NCI-H345 treated with DMSO at 0.1 percent for 48 hours (cell line): ENCODE results near the gene GNL3.
"Not testable (repeated sequence)": the region's sequence is repeated elsewhere in the genome, so short reads cannot be mapped to it uniquely, and the experiment has no call there.

Source experiments
- DNase-seq: peaks from one replicate; lab custom pipeline; 2025; ENCODE audit not compliant: unreplicated experiment; lab: John Stamatoyannopoulos, UW

The GNL3 gene

GRCh38 chr3:52715714-52716305 is 30.0 kb downstream of the GNL3 start:
- no peak for DNase-seq

DNA sequence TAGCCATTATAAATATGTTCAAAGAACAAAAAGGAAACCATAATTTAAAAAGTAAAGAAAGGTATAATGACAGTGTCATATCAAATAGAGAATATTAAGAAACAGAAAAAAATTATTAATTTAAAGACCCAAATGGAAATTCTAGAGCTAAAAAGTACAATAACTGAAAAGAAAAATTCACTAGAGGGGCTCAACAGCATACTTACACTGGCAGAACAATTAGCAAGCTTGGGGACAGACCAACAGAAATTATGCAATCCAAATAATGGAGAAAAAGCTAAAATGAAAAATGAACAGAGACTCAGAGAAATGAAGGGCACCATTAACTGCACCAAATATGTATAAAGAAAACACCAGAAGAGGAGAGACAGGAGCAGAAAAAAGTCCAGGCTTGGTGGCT is 33.8 kb downstream of the GNL3 start:
- no peak for DNase-seq

GRCh38 chr3:52721002-52721729 is 35.3 kb downstream of the GNL3 start:
- DNase-seq = no peak

GRCh38 chr3:52721730-52722008 is 35.8 kb downstream of the GNL3 start:
- no peak for DNase-seq

GRCh38 chr3:52722491-52722890 is 36.7 kb downstream of the GNL3 start:
- DNase-seq = no peak

DNA sequence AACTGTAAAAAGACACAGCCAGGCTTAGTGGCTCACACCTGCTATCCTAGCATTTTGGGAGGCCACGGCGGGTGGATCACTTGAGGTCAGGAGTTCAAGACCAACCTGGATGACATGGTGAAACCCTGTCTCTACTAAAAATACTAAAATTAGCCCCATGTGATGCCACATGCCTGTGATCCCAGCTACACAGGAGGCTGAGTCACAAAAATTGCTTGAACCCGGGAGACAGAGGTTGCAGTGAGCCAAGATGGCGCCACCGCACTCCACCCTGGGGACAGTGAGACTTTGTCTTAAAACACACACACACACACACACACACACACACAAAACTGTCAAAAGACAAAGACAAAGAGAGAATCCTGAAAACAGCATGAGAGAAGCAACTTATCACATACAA is 38.1 kb downstream of the GNL3 start:
- no peak for DNase-seq

- no peak for DNase-seq
Measured at GRCh38 chr3:52724511-52724910, 38.7 kb downstream of the GNL3 start.

DNA sequence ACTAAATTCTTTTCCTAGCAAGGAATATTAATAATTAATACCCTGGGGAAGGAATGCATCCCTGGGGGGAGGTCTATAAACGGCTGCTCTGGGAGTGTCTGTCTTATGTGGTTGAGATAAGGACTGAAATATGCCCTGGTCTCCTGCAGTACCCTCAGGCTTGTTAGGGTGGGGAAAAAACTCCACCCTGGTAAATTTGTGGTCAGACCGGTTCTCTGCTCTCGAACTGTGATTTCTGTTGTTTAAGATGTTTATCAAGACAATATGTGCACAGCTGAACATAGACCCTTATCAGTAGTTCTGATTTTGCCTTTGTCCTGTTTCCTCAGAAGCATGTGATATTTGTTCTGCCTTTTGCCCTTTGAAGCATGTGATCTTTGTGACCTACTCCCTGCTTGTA is 42.9 kb downstream of the GNL3 start:
- DNase-seq = not testable (repeated sequence)

- DNase-seq = no peak
Measured at GRCh38 chr3:52730681-52731080, 44.8 kb downstream of the GNL3 start.

DNA sequence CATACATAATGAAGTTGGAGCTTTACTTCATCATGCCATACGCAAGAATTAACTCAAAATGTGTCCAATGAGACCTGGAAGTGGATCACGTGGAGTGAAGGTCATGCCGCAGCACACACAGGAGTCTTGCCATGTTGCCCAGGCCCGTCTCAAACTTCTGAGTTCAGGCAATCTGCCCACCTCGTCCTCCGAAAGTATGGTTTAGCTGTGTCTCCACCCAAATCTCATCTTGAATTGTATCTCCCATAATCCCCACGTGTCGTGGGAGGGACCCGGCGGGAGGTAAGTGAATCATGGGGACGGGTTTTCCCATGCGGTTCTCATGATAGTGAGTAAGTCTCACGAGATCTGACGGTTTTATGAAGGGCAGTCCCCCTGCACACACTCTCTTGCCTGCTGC is 45.8 kb downstream of the GNL3 start:
- DNase-seq = no peak

DNA sequence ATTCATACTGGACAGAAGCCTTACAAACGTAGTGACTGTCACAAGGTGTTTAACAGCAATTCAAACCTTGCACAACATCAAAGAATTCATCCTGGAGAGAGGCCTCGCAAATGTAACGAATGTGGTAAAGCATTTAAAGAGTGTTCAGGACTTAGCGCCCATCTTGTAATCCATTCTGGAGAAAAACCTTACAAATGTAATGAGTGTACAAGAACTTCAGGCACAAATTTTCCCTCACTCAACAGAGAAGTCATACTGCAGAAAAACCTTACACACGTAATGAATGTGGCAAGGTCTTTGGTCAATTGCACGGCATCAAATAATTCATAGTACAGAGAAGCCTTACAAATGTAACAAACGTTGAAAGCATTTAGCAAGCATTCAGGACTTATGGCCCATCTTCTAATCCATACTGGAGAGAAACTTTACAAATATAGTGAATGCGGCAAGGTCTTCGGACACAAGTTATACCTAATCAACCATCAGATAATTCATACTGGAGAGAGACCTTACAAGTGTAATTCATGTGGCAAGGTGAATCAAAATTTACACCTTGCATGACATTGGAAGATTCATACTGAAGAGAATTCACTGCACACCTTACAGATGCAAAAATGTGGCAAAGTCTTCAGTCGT is 47.5 kb downstream of the GNL3 start:
- no peak for DNase-seq

DNA sequence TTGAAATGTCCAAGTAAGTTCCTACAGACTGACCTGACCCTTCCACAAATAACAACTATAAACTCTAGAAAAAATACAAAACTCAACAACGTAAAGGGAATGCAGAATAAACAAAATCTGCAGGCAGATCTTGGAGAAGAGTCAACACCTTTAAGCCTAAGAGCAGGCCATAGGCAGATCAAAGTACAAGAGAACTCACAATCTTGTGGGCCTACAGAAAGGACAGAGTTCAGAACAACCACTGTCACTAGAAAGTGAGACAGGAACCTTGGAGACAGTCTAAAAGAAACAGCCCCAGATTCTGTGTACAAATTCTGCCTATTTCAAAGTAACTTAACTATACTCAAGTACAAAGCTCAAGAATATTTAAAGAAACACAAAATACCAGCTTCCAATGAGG is 53.9 kb downstream of the GNL3 start:
- no peak for DNase-seq

DNA sequence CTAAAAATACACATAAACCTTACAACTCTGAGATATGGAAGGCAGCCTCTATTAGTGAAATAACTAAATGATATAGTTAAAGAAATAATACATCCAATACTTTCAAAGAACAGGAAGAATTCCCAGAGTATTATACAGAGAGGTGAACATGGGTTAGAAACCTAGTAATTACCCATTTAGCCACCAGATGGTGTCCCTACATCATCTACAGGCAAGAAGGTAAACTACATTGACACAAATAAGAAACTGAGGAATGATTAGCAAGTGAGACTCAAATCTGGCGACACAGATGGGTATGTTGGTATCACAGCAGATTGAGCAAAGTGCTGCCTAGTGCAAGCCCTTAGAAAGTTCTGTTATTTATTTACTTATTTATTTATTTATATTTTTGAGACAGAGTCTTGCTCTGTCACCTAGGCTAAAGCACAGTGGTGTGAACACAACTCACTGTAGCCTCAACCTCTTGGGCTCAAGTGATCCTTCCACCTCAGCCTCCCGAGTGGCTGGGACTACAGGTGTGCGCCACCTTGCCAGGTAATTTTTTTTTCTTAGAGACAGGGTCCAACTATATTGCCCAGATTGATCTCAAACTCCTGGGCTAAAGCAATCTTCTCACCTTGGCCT is 56.7 kb downstream of the GNL3 start:
- DNase-seq = no peak

DNA sequence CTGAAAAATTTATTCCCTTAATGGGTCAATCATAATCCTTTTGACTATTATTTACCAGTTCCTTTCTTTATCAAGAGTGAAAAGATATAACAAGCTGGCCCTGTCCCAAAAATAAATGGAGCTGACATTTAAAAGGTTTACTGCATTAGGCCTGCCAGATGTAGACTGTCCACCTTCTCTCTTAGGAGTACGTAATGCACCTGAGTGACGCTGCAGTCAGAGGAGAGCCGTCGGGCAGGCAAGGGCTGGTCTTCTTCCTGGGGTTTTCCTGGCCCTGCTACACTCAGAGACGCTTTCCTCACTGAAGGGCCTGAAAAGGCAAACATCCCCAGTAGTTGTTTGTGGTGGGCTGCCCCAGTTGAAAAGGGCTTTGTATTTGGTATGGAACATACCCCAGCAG is 57.3 kb downstream of the GNL3 start:
- DNase-seq = no peak

DNA sequence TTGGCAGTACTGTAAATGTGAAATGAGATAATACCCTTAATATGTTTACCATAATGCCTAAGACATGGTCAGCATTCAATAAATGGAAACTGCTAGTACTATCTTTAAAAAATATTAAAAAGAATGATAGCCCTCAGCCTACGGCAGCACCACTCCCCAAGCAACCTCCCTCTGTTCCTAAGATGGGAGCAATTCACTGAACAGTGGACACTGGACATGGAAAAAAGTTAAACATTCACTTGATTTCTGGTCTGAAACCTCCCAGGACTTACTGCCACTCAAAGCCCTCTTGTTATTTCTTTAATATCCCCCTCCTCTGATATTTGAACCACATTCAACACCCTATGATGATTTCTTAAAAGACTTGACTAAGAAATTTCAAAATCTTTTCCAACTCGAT is 57.9 kb downstream of the GNL3 start:
- no peak for DNase-seq
